ENCODE data around the gene MRPL28.

Gene MRPL28

GRCh38 chr16:360698-361336, 9.5 kb downstream of the MRPL28 start:
- TF ChIP-seq, protein P1, sequence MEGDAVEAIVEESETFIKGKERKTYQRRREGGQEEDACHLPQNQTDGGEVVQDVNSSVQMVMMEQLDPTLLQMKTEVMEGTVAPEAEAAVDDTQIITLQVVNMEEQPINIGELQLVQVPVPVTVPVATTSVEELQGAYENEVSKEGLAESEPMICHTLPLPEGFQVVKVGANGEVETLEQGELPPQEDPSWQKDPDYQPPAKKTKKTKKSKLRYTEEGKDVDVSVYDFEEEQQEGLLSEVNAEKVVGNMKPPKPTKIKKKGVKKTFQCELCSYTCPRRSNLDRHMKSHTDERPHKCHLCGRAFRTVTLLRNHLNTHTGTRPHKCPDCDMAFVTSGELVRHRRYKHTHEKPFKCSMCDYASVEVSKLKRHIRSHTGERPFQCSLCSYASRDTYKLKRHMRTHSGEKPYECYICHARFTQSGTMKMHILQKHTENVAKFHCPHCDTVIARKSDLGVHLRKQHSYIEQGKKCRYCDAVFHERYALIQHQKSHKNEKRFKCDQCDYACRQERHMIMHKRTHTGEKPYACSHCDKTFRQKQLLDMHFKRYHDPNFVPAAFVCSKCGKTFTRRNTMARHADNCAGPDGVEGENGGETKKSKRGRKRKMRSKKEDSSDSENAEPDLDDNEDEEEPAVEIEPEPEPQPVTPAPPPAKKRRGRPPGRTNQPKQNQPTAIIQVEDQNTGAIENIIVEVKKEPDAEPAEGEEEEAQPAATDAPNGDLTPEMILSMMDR (IDR thresholded peaks at IDR 0.05; ENCODE audit: borderline replicate concordance, insufficient read depth, low read depth, low read length) = no peak
- H3K4me3 ChIP-seq (ENCODE audit: low read depth, low read length) = no peak overlapping the region

DNA sequence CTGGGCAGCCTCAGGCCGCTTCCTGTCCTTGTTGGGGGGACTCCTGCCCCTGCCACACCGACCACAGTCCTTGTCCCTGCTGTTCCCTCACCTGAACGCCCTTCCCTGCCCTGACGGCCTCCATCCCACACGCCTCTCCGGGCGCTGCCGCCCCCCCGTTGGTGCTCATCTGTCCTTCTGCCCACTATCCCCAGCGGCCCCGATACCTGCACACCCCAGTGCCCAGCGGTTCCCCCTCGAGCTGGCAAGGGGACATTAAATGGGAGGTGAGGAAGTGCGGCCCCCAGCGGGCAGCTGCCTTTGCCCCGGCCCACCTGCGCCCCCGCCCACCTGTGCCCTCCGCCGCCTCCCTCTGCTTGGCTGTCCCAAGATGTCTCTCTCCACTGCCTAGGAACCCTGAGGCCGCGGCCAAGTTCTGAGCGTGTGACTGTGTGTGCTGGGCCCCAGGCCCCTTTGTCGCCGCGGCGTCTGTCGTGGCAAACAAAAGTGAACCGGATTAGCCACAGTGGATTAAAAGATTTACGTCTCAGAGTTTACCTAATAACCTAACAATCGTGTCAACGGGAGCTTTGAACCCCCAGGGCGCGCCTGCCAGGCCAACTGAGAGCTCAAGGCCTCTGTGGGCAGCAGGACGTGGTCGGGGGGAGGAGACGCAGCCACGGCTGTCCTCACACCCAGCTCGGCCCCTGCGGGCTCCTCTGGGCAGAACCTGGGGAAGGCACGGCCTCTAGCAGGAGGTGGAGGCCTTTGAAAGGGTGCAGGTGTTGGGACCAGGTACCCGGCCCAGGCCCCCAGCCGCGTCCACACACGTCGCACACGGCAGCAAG, 10.3 kb downstream of the MRPL28 start:
- TF ChIP-seq, protein P1 (IDR thresholded peaks at IDR 0.05; ENCODE audit: borderline replicate concordance, insufficient read depth, low read depth, low read length) = no peak

DNA sequence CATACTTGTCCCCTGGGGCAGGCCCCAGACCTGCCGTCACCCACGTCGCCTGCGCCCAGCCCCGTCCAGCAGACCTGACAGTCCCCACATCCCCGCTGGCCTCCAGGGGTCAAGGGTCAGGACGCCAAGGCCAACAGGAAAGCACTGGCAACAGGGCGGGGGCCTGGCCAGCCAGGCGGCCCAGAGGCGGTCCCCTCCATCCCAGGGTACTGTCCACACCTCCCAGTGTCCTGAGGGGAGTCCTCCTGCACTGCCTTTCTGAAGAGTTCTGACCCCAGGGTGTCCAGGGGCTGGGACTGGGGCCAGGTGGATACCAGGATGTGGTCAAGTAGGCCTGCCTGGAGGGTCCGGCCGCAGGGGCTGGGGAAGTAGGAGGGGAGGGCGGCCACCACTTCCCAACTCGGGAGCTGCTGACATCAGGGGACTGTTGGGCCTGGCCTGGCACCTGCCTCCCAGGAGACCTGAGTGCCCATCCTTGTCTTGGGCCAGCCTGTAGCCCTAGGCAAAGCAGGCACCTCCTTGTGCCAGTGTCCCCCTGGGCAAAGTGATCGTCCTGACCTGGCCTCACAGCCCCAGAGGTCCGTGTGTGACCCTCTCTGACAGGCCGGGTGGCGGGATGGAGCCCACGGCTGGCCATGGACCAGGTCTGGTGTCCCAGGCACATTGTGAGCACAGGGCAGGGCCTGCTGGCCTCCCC, 11.1 kb downstream of the MRPL28 start:
- TF ChIP-seq, protein P1 (IDR thresholded peaks at IDR 0.05; ENCODE audit: borderline replicate concordance, insufficient read depth, low read depth, low read length) = no peak
- no peak overlapping the region for H3K4me3 ChIP-seq (ENCODE audit: low read depth, low read length)

More for the DNA sequence above, 10.3 kb downstream of the MRPL28 start:
- H3K4me3 ChIP-seq (ENCODE audit: low read depth, low read length) = no peak overlapping the region

DNA sequence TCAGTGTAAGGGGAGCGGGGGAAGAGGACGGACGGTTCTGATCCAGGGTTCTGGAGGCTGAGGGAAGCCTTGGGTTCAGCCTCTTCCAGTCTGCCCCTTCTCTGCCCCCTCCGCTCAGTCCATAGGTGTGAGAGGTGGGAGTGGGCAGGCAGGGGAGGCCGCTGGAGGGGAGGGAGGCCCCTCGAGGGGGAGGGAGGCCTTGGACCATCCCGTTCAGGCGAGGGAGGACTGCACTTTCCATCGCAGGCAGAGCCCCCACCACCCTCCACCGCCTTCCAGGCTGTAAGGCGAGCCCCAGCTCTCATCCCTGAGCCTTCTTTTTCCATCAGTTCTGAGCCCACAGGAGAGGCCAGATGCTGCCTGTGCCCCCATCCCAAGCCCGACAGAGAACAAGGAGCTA, 13.6 kb downstream of the MRPL28 start:
- TF ChIP-seq, protein P1 (IDR thresholded peaks at IDR 0.05; ENCODE audit: borderline replicate concordance, insufficient read depth, low read depth, low read length) = no peak
- no peak overlapping the region for H3K4me3 ChIP-seq (ENCODE audit: low read depth, low read length)

DNA sequence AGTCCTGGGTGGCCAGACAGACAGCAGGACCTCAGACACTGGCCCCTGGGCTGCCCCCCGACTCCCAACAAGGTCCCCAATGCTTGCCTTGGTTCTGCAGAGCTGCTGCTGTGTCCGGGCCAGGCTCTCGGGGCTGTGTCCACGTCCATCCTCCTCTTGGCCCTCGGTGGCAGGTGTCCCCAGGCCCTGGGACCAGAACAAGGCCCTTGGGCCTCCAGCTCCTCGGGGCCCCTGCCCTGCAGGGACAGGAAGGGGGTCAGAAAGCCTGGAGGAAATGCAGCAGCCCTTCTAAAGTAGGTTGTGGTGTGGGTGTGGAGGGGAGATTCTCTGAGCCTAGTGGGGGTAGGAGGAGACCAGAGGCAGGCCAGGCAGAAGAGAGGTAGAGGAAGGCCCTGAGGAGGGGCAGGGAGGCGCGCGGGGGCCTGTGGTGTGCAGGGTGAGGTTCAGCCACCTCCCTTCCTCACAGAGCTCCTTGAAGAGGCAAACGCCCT, 15.3 kb downstream of the MRPL28 start:
- H3K4me3 ChIP-seq (ENCODE audit: low read depth, low read length) = no peak overlapping the region
- TF ChIP-seq, protein P1 (IDR thresholded peaks at IDR 0.05; ENCODE audit: borderline replicate concordance, insufficient read depth, low read depth, low read length) = no peak

DNA sequence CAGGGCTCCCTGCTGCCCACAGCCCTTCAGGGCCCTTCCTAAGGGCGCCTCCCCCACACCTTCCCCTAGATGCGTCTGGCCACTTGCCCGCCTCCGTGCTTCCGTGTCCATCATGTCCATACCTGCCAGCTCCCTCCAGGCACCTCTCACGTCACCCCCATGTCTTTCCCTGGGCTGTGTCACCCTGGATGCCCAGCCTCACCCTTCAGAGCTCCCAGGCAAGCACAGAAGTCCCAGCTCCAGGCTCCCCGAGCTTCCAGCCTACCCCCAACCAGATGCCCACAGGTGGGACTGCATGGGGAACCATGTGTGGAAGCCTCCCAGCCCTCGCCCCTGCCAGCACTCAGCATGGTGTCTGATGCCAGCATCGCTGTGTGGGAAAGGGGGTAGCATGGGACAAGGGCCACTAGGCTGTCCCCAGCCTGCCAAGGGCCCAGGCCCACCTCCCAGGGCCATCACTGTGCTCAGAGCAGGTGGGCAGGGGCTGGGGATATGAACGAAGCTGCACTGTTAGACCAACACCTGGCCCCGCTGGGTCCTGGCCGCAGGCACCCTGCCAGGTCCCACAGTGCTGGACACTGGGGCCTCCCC, 16.0 kb downstream of the MRPL28 start:
- TF ChIP-seq, protein P1 (IDR thresholded peaks at IDR 0.05; ENCODE audit: borderline replicate concordance, insufficient read depth, low read depth, low read length) = no peak
- no peak overlapping the region for H3K4me3 ChIP-seq (ENCODE audit: low read depth, low read length)

Measured in GM12875 (cell line).